SU-DHL-6 (cell line): ENCODE data around the gene FRMPD4.

Source experiments
- CTCF ChIP-seq: fragments of 200-600 bp; sonication (generic); IDR thresholded peaks from one replicate; pipeline ENCODE4 v1.5.1; 2017; ENCODE audit warnings: antibody characterized with exemption, mild to moderate bottlenecking, low read length, moderate library complexity; ENCODE audit not compliant: insufficient read depth, poor library complexity, severe bottlenecking
- EZH2phosphoT487 ChIP-seq: fragments of 200-600 bp; sonication (generic), shearing (Covaris generic); conservative IDR thresholded peaks from 2 replicates; pipeline ENCODE4 v1.6.1; 2018; ENCODE audit warnings: mild to moderate bottlenecking, antibody characterized with exemption, low read length, moderate library complexity, mixed read lengths

GRCh38 chrX:12327836-12328235 lies 189.6 kb downstream of the FRMPD4 start:
- no peak for TF ChIP-seq CTCF
- TF ChIP-seq EZH2phosphoT487: no peak
